Endothelial cell of umbilical vein (primary cell): ENCODE data around the gene SLC5A4. TPM values are rescaled to one million over a fixed set of nuclear protein-coding genes. Genes with fewer than 3 reads are reported as not detected.
A peak's percentile ranks its signal among the peaks of the same experiment; 100 is the strongest.

Source experiments
- BruUV-seq: library from RNA; stranded (reverse); fragments of 400-500 nt; replicated peaks from 2 replicates; lab custom pipeline; 2021; lab: Mats Ljungman, UMichigan
- CTCF ChIA-PET: fragments of 300-600, 350-600 bp; sonication (Branson Sonifier 250); formaldehyde crosslinking; loops from one replicate; lab custom pipeline; 2021; ENCODE audit warnings: antibody characterized with exemption, inconsistent platforms; lab: Charles Lee
- POLR2A ChIA-PET: fragments of 300-600, 350-600 bp; sonication (Branson Sonifier 250); formaldehyde crosslinking; loops from one replicate; lab custom pipeline; 2021; ENCODE audit warnings: antibody characterized with exemption, inconsistent platforms; lab: Charles Lee
- DNase-seq: peaks from one replicate; pipeline ENCODE4 v3.0.0-alpha.2; 2011; ENCODE audit warnings: low read depth, low spot score
- FAIRE-seq: peaks from 2 replicates; lab custom pipeline; 2011; peaks lifted over from hg19 to GRCh38; lab: Jason Lieb, UNC
- H2AFZ ChIP-seq: 2 replicates; pipeline ENCODE4 v1.6.0; 2012; ENCODE audit warnings: low read depth, low read length, control low read depth, inconsistent platforms
- H3K27ac ChIP-seq: 2 replicates; pipeline ENCODE4 v1.5.1; 2011; ENCODE audit warnings: low read depth, mild to moderate bottlenecking, control low read depth, low read length, moderate library complexity; ENCODE audit not compliant: insufficient read depth
- H3K27me3 ChIP-seq, 2 experiments: 2 replicates each; pipeline versions ENCODE4 v1.6.0 to v1.6.1; 2011; ENCODE audit warnings: low read length in 2 of 2, mixed read lengths in 1 of 2; ENCODE audit not compliant: control insufficient read depth in 2 of 2, insufficient read depth in 2 of 2
- H3K36me3 ChIP-seq, 2 experiments: 2 replicates in 1 of 2; 3 replicates in 1 of 2; pipeline ENCODE4 v1.5.1; 2011; ENCODE audit warnings: low read length in 2 of 2, mild to moderate bottlenecking in 1 of 2, moderate library complexity in 1 of 2; ENCODE audit not compliant: control insufficient read depth in 2 of 2, insufficient read depth in 2 of 2; ENCODE audit errors: extremely low read depth in 1 of 2
- H3K4me1 ChIP-seq: 3 replicates; pipeline ENCODE4 v1.5.1; 2011; ENCODE audit warnings: mild to moderate bottlenecking, low read length; ENCODE audit not compliant: control insufficient read depth, insufficient read depth; ENCODE audit errors: extremely low read depth
- H3K4me2 ChIP-seq: 2 replicates; pipeline ENCODE4 v1.6.1; 2011; ENCODE audit warnings: low read length, control low read depth, mixed read lengths; ENCODE audit not compliant: insufficient read depth
- H3K4me3 ChIP-seq, 3 experiments: fragments of 200-600 bp in 1 of 3; sonication (generic), shearing (Covaris generic) in 1 of 3; replicated peaks in 1 of 3; 2 replicates each; pipeline ENCODE4 v1.5.1; 2011 to 2016; ENCODE audit warnings: control low read depth in 3 of 3, low read length in 3 of 3, mild to moderate bottlenecking in 2 of 3, inconsistent platforms in 1 of 3, low read depth in 1 of 3, moderate library complexity in 1 of 3; ENCODE audit not compliant: insufficient read depth in 1 of 3
- H3K79me2 ChIP-seq: 2 replicates; pipeline ENCODE4 v1.6.0; 2012; ENCODE audit warnings: low read length, inconsistent platforms; ENCODE audit not compliant: control insufficient read depth, insufficient read depth
- H3K9ac ChIP-seq: replicated peaks from 2 replicates; pipeline ENCODE3; 2011; ENCODE audit warnings: low read length, control low read depth; ENCODE audit not compliant: insufficient read depth; ENCODE audit errors: extremely low read depth
- H3K9me1 ChIP-seq: replicated peaks from 3 replicates; pipeline ENCODE4 v1.6.0; 2011; ENCODE audit warnings: mild to moderate bottlenecking, low read length; ENCODE audit not compliant: control insufficient read depth, insufficient read depth; ENCODE audit errors: extremely low read depth
- H3K9me3 ChIP-seq: replicated peaks from 2 replicates; pipeline ENCODE4 v1.5.1; 2012; ENCODE audit warnings: low read length, inconsistent platforms; ENCODE audit not compliant: control insufficient read depth, insufficient read depth
- H4K20me1 ChIP-seq: replicated peaks from 2 replicates; pipeline ENCODE3; 2011; ENCODE audit warnings: mild to moderate bottlenecking, low read length; ENCODE audit not compliant: control insufficient read depth, insufficient read depth; ENCODE audit errors: extremely low read depth
- EZH2 ChIP-seq: IDR thresholded peaks from 2 replicates; pipeline ENCODE4 v1.6.1; 2012; ENCODE audit warnings: borderline replicate concordance, low read depth, mild to moderate bottlenecking, moderate library complexity, low read length, inconsistent platforms; ENCODE audit not compliant: severe bottlenecking
- FOS ChIP-seq: IDR thresholded peaks from 2 replicates; pipeline ENCODE4 v1.6.1; 2011; ENCODE audit warnings: mild to moderate bottlenecking, low read length, moderate library complexity, borderline replicate concordance; ENCODE audit not compliant: insufficient read depth
- GATA2 ChIP-seq: IDR thresholded peaks from 2 replicates; pipeline ENCODE4 v1.7.0; 2011; ENCODE audit warnings: low read depth, mild to moderate bottlenecking, moderate library complexity, mixed read lengths, low read length; ENCODE audit not compliant: insufficient read length, insufficient read depth
- JUN ChIP-seq: IDR thresholded peaks from 2 replicates; pipeline ENCODE4 v1.6.1; 2011; ENCODE audit warnings: borderline replicate concordance, low read depth; ENCODE audit not compliant: insufficient read length, insufficient read depth
- MYC ChIP-seq: IDR thresholded peaks from one replicate; pipeline ENCODE4 v1.6.1; 2011; ENCODE audit warnings: mild to moderate bottlenecking, low read depth, low read length
- POLR2A ChIP-seq: IDR thresholded peaks from 2 replicates; pipeline ENCODE4 v1.6.1; 2012; ENCODE audit warnings: low read depth, mild to moderate bottlenecking, control low read depth, low read length
- dilution Hi-C: fragments of 300-500 bp; cut with MboI; formaldehyde crosslinking; loops from one replicate; pipeline ENCODE4 v1.15.0; 2019; ENCODE audit warnings: low sequenced_read_pairs; ENCODE audit not compliant: extremely low pct_ligation_motif_present
- intact Hi-C: fragments of 100-400 bp; cut with micrococcal nuclease; formaldehyde crosslinking; loops from one replicate; pipeline ENCODE4 v1.10.0; 2022
- polyA plus RNA-seq, 4 experiments: library from polyadenylated mRNA; depleted of rRNA in 3 of 4; stranded (reverse) in 3 of 4; unstranded in 1 of 4; fragments of >200 nt; gene quantifications; 2 replicates each; pipeline versions ENCODE4 v1.2.1 to v1.2.3, GENCODE V29; 2011 to 2012; ENCODE audit warnings: missing spikeins in 1 of 4
- total RNA-seq: library from RNA; stranded (reverse); gene quantifications from 2 replicates; pipeline ENCODE4 v1.2.3, GENCODE V29; 2021
- TF ChIP-seq, protein P1 (sequence below), 2 donors: IDR thresholded peaks; 1 replicate in 1 of 2; 2 replicates in 1 of 2; pipeline ENCODE4 v1.5.1; 2011; ENCODE audit warnings: low read length in 2 of 2, mild to moderate bottlenecking in 2 of 2, moderate library complexity in 2 of 2, control low read depth in 1 of 2, inconsistent platforms in 1 of 2, low read depth in 1 of 2; ENCODE audit not compliant: insufficient read depth in 1 of 2; ENCODE audit errors: extremely low read depth in 1 of 2

SLC5A4 gene
- total and polyA plus RNA-seq, 2 donors (not counting 3 experiments of a cell fraction or from before 2014, with no cell fraction given) = 1.5 to 2.8 TPM

DNA sequence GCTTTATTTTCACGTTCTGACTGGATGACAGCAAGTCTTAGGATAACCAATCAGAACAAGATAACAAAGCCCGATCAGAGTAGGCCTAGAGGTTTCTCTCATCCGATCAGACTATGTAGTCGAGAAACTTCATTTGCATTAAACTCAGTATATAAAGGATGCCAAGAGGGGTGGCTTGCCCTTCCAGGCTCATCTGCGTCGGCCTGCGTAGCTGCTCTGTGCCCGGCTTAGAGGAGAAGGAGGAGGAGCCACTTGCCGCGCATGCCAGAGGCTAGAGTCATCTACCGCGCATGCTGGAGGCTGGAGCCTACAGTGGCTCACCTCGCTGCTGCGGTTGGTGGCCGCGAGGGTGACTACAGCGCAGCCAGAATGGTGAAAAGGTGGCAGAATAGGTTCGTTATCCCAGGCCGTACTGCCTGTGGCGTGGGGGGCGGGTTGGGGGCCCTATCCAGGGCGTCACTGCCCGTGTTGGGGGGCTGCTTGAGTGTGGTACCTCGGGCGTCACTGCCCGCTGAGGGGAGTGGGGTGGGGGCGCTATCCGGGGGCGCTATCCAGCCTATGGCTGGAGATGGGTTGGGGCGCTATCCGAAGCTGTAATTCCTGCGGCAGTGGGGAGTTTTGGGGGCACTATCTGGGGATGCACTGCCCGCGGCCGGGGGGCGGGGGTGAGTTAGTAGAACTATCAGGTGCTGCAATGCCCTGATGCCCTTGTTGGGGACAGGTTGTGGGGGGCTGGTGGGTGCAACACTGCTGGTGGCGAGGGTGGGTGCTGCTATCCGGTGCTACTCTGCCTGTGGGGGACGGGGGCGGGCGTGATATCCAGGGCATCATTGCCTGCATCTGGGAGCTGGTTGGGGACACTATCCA, 50.1 kb downstream of the SLC5A4 start, which contains the start of gene RFPL2:
Gene RFPL2, minus strand, starts transcription at position 218 of the 867 bp plus-strand sequence. CDS start 2,622 bp downstream, outside the sequence.
- Histone ChIP-seq H3K9ac (no peak within 1 kb of the TSS), H3K9me3 (no peaks in the 10 kb centered on the region), H3K27ac (no peak within 1 kb of the TSS), H3K4me2 (peak within 1 kb of the TSS; percentile 51), H4K20me1 (no peaks in the 10 kb centered on the region), H3K27me3 (peaks cover 4 to 19% of the 10 kb centered on the region in 2 experiments), H2AFZ (peak within 1 kb of the TSS; percentile 29), H3K4me1 (no peaks in the 10 kb centered on the region), H3K9me1 (no peaks in the 10 kb centered on the region), H3K4me3 (peak within 1 kb of the TSS in 1 of 3 experiments; percentile 28), H3K79me2 (no peaks in the 10 kb centered on the region), H3K36me3 (no peaks in the 10 kb centered on the region)
- DNase-seq (peak; percentile 17), FAIRE-seq (no peak)
- dilution Hi-C loops (no loop called here), intact Hi-C loops (loop anchor here (5.0 kb wide), 1 partner anchor 228 kb away; no protein-coding TSS in a partner anchor)
- TF ChIP-seq POLR2A (no peak), EZH2 (no peak), FOS (no peak), JUN (no peak), MYC (no peak), GATA2 (no peak)
- TF ChIP-seq, protein P1, sequence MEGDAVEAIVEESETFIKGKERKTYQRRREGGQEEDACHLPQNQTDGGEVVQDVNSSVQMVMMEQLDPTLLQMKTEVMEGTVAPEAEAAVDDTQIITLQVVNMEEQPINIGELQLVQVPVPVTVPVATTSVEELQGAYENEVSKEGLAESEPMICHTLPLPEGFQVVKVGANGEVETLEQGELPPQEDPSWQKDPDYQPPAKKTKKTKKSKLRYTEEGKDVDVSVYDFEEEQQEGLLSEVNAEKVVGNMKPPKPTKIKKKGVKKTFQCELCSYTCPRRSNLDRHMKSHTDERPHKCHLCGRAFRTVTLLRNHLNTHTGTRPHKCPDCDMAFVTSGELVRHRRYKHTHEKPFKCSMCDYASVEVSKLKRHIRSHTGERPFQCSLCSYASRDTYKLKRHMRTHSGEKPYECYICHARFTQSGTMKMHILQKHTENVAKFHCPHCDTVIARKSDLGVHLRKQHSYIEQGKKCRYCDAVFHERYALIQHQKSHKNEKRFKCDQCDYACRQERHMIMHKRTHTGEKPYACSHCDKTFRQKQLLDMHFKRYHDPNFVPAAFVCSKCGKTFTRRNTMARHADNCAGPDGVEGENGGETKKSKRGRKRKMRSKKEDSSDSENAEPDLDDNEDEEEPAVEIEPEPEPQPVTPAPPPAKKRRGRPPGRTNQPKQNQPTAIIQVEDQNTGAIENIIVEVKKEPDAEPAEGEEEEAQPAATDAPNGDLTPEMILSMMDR (IDR thresholded peaks at IDR 0.05; ENCODE audit: extremely low read depth in 1 of 2, insufficient read depth in 1 of 2, low read depth in 1 of 2, low read length in 2 of 2) = no peak
- no TSS peak for BruUV-seq
- POLR2A ChIA-PET = no interaction called here
- CTCF ChIA-PET = no interaction called here
